Esophagus muscularis mucosa (tissue), 4 donors: ENCODE results near the gene TSSK2.

ENCODE experiments used
- EP300 ChIP-seq: sonication (generic); formaldehyde crosslinking; IDR thresholded peaks from one replicate; pipeline ENCODE4 v1.6.1; 2017; ENCODE audit warnings: antibody characterized with exemption
- POLR2A ChIP-seq: fragments of 450-650 bp; IDR thresholded peaks from one replicate; pipeline ENCODE4 v1.6.1; 2017; ENCODE audit warnings: antibody characterized with exemption, moderate library complexity, mild to moderate bottlenecking, low read depth
- TF ChIP-seq, protein P1 (sequence below), 3 experiments: fragments of 200-600 bp in 2 of 3; fragments of 450-650 bp in 1 of 3; sonication (generic) in 2 of 3; IDR thresholded peaks; one replicate each; pipeline ENCODE4 v1.5.1; 2017 to 2019; ENCODE audit warnings: antibody characterized with exemption in 3 of 3, mild to moderate bottlenecking in 2 of 3, moderate library complexity in 1 of 3

DNA sequence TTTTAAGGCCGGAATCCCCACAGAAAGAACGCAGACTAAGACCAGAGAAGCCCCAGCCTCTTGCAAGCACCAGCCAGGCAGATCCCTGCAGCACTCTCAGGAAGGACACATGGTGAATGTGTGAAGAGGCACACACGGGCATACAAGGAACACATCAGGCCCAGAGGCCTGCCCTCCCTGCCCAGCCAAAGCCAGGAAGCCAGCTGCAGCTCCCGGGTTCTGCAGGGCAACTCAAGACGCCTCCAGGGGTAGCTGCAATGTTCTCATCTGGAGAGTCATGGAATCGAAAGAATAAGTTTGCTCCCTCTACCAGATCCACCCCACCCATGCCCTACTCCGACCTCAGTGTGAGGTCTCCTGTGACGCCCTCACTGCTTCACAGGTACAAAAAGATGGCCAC is 11.2 kb upstream of the TSSK2 start:
- TF ChIP-seq, protein P1, sequence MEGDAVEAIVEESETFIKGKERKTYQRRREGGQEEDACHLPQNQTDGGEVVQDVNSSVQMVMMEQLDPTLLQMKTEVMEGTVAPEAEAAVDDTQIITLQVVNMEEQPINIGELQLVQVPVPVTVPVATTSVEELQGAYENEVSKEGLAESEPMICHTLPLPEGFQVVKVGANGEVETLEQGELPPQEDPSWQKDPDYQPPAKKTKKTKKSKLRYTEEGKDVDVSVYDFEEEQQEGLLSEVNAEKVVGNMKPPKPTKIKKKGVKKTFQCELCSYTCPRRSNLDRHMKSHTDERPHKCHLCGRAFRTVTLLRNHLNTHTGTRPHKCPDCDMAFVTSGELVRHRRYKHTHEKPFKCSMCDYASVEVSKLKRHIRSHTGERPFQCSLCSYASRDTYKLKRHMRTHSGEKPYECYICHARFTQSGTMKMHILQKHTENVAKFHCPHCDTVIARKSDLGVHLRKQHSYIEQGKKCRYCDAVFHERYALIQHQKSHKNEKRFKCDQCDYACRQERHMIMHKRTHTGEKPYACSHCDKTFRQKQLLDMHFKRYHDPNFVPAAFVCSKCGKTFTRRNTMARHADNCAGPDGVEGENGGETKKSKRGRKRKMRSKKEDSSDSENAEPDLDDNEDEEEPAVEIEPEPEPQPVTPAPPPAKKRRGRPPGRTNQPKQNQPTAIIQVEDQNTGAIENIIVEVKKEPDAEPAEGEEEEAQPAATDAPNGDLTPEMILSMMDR (IDR thresholded peaks at IDR 0.05): no peak
- no peak for TF ChIP-seq EP300
- TF ChIP-seq POLR2A: no peak
